GM23338 (cell line): ENCODE data around the gene CBFA2T3. TPM values are rescaled to one million over a fixed set of nuclear protein-coding genes. Genes with fewer than 3 reads are reported as not detected.

Source experiments
- ATAC-seq: fragments of 200-7000 bp; cut with Tn5 transposase; 3 replicates; pipeline ENCODE4 v1.9.1; 2020
- DNase-seq: peaks from one replicate; pipeline ENCODE4 v3.0.0-alpha.2; 2015; ENCODE audit warnings: low spot score
- H2AFZ ChIP-seq: fragments of 200-600 bp; sonication (generic); 2 replicates; pipeline ENCODE4 v1.8.0; 2016; ENCODE audit warnings: antibody characterized with exemption, mild to moderate bottlenecking, moderate library complexity
- H3F3A ChIP-seq: fragments of 200-600 bp; sonication (generic); replicated peaks from 2 replicates; pipeline ENCODE4 v1.8.0; 2017; ENCODE audit warnings: antibody characterized with exemption, mixed run types, low read depth
- H3K27ac ChIP-seq: fragments of 200-600 bp; sonication (generic); 2 replicates; pipeline ENCODE4 v1.6.1; 2016; ENCODE audit warnings: low read depth
- H3K27me3 ChIP-seq: fragments of 200-600 bp; sonication (generic); 2 replicates; pipeline ENCODE4 v1.8.0; 2016; ENCODE audit warnings: mild to moderate bottlenecking, mixed run types, moderate library complexity; ENCODE audit not compliant: insufficient read depth
- H3K36me3 ChIP-seq: fragments of 200-600 bp; sonication (generic); 2 replicates; pipeline ENCODE4 v1.8.0; 2016; ENCODE audit warnings: mild to moderate bottlenecking; ENCODE audit not compliant: insufficient read depth
- H3K4me1 ChIP-seq: fragments of 200-600 bp; sonication (generic); 2 replicates; pipeline ENCODE4 v1.8.0; 2016; ENCODE audit warnings: mild to moderate bottlenecking, moderate library complexity; ENCODE audit not compliant: insufficient read depth
- H3K4me2 ChIP-seq: fragments of 200-600 bp; sonication (generic); 2 replicates; pipeline ENCODE4 v1.7.1; 2017; ENCODE audit warnings: mixed run types
- H3K4me3 ChIP-seq: fragments of 200-600 bp; sonication (generic); 2 replicates; pipeline ENCODE4 v1.6.1; 2016; ENCODE audit warnings: mixed run types
- H3K79me2 ChIP-seq: fragments of 200-600 bp; sonication (generic); replicated peaks from 2 replicates; pipeline ENCODE4 v1.8.0; 2017; ENCODE audit warnings: mild to moderate bottlenecking; ENCODE audit not compliant: insufficient read depth
- H3K9me2 ChIP-seq: fragments of 200-600 bp; sonication (generic); 2 replicates; pipeline ENCODE4 v1.8.0; 2017; ENCODE audit not compliant: insufficient read depth
- H4K20me1 ChIP-seq: fragments of 200-600 bp; sonication (generic); replicated peaks from 2 replicates; pipeline ENCODE4 v1.8.0; 2017; ENCODE audit warnings: mild to moderate bottlenecking; ENCODE audit not compliant: insufficient read depth
- H3K27ac Mint-ChIP-seq: 2 replicates; pipeline ENCODE4 v1.8.0; 2020; ENCODE audit warnings: inconsistent platforms, mild to moderate bottlenecking, moderate library complexity, mixed read lengths
- H3K27me3 Mint-ChIP-seq: 3 replicates; pipeline ENCODE4 v1.8.0; 2022; ENCODE audit warnings: low read depth, mild to moderate bottlenecking, moderate library complexity, mixed read lengths, inconsistent platforms; ENCODE audit not compliant: insufficient read depth, poor library complexity
- H3K36me3 Mint-ChIP-seq: 3 replicates; pipeline ENCODE4 v1.8.0; 2021; ENCODE audit warnings: low read depth, mild to moderate bottlenecking, inconsistent platforms, moderate library complexity, mixed read lengths
- H3K4me1 Mint-ChIP-seq: 3 replicates; pipeline ENCODE4 v1.8.0; 2020; ENCODE audit warnings: mild to moderate bottlenecking, inconsistent platforms, mixed read lengths
- H3K4me3 Mint-ChIP-seq: 3 replicates; pipeline ENCODE4 v1.8.0; 2021; ENCODE audit warnings: moderate library complexity, mild to moderate bottlenecking, inconsistent platforms, mixed read lengths
- H3K9me3 Mint-ChIP-seq: 3 replicates; pipeline ENCODE4 v1.8.0; 2020; ENCODE audit warnings: moderate library complexity, mild to moderate bottlenecking, inconsistent platforms, mixed read lengths
- CTCF ChIP-seq, 2 experiments: fragments of 200-600 bp in 1 of 2; sonication (generic) in 1 of 2; conservative IDR thresholded peaks; 2 replicates each; pipeline versions ENCODE4 v1.5.1 to v1.6.1; 2016 to 2017; ENCODE audit warnings: antibody characterized with exemption in 2 of 2, low read depth in 2 of 2, mild to moderate bottlenecking in 2 of 2, moderate library complexity in 1 of 2
- ETS1 ChIP-seq: IDR thresholded peaks from 2 replicates; pipeline ENCODE4 v1.6.1; 2016; ENCODE audit warnings: antibody characterized with exemption
- EZH2 ChIP-seq: fragments of 200-600 bp; sonication (generic); IDR thresholded peaks from one replicate; pipeline ENCODE4 v1.8.0; 2017; ENCODE audit warnings: antibody characterized with exemption, mild to moderate bottlenecking, low read depth; ENCODE audit not compliant: unreplicated experiment
- EZH2phosphoT487 ChIP-seq: fragments of 200-600 bp; sonication (generic); IDR thresholded peaks from one replicate; pipeline ENCODE4 v1.8.1; 2018; ENCODE audit warnings: antibody characterized with exemption; ENCODE audit not compliant: unreplicated experiment
- NANOG ChIP-seq: IDR thresholded peaks from 2 replicates; pipeline ENCODE4 v1.6.1; 2016; ENCODE audit warnings: antibody characterized with exemption, borderline replicate concordance
- POLR2AphosphoS5 ChIP-seq: IDR thresholded peaks from 2 replicates; pipeline ENCODE4 v1.6.1; 2016; ENCODE audit warnings: antibody characterized with exemption, low read depth
- REST ChIP-seq: IDR thresholded peaks from one replicate; pipeline ENCODE4 v1.6.1; 2018; ENCODE audit warnings: antibody characterized with exemption; ENCODE audit not compliant: unreplicated experiment
- ZNF331 ChIP-seq: fragments of 250-450 bp; sonication (Bioruptor Pico); IDR thresholded peaks from 2 replicates; pipeline ENCODE4 v1.5.0; 2020; ENCODE audit warnings: low read depth, mild to moderate bottlenecking, moderate library complexity
- ZNF462 ChIP-seq: fragments of 250-450 bp; sonication (Bioruptor Pico); IDR thresholded peaks from 2 replicates; pipeline ENCODE4 v1.5.0; 2020; ENCODE audit warnings: mild to moderate bottlenecking, moderate library complexity
- polyA plus RNA-seq: library from polyadenylated mRNA; unstranded; fragments of >200 nt; fragmentation: Nextera tagmentation; extraction: Ambion mirVana; gene quantifications from 2 replicates; pipeline ENCODE4 v1.2.1, GENCODE V29; 2016
- total RNA-seq: library from RNA; depleted of rRNA; stranded (reverse); fragments of >200 nt; shearing (Covaris generic); gene quantifications from 2 replicates; pipeline ENCODE4 v1.2.3, GENCODE V29; 2014

CBFA2T3 gene
- total and polyA plus RNA-seq, 2 experiments from 2014 or later, result 0.87 to 1.5 TPM

- H3K27me3 Mint-ChIP-seq, result peaks cover 25% of the 10 kb centered on the region
- Histone ChIP-seq H3K79me2 (no peaks in the 10 kb centered on the region), H3K27me3 (peaks cover 27% of the 10 kb centered on the region), H3K27ac (no peak overlapping the region), H3K9me2 (no peaks in the 10 kb centered on the region), H2AFZ (no peak overlapping the region), H3K4me3 (no peak overlapping the region), H3K36me3 (no peaks in the 10 kb centered on the region), H3F3A (no peaks in the 10 kb centered on the region), H3K4me1 (no peaks in the 10 kb centered on the region; the same call in 1 of the 2 replicates), H3K4me2 (no peak overlapping the region), H4K20me1 (no peaks in the 10 kb centered on the region)
- H3K4me3 Mint-ChIP-seq, result no peak overlapping the region
- no peaks in the 10 kb centered on the region for H3K9me3 Mint-ChIP-seq
- no peak for DNase-seq
- no peaks in the 10 kb centered on the region; the same call in 2 of the 3 replicates for H3K4me1 Mint-ChIP-seq
- no peak for ATAC-seq
- H3K27ac Mint-ChIP-seq, result no peak overlapping the region
- H3K36me3 Mint-ChIP-seq, result no peaks in the 10 kb centered on the region
- TF ChIP-seq NANOG, result no peak
- TF ChIP-seq ZNF462 (CRISPR knock-in tag), result no peak
- no peak for TF ChIP-seq REST
- TF ChIP-seq EZH2, result no peak
- TF ChIP-seq POLR2AphosphoS5, result no peak
- TF ChIP-seq ETS1, result no peak
- TF ChIP-seq CTCF (conservative IDR thresholded peaks at IDR 0.05; ENCODE audit: low read depth in 2 of 2), result no peak
- no peak for TF ChIP-seq ZNF331
- TF ChIP-seq EZH2phosphoT487, result no peak
Measured at GRCh38 chr16:88938777-88939244, 38.2 kb downstream of the CBFA2T3 start.
